Astrocyte (in vitro differentiated cells and primary cell): ENCODE data around the gene DCAF5. TPM values are rescaled to one million over a fixed set of nuclear protein-coding genes. Genes with fewer than 3 reads are reported as not detected.

Experiments used
- DNase-seq: peaks from one replicate; pipeline ENCODE4 v3.0.0-alpha.2; 2010; ENCODE audit warnings: low read depth
- FAIRE-seq: peaks from 2 replicates; lab custom pipeline; 2011; peaks lifted over from hg19 to GRCh38; lab: Jason Lieb, UNC
- H2AFZ ChIP-seq: 2 replicates; pipeline ENCODE4 v1.6.0; 2012; ENCODE audit warnings: low read depth, low read length, inconsistent platforms
- H3K27ac ChIP-seq: 2 replicates; pipeline ENCODE4 v1.5.1; 2011; ENCODE audit warnings: low read depth, low read length, inconsistent platforms
- H3K27me3 ChIP-seq: 2 replicates; pipeline ENCODE4 v1.6.0; 2011; ENCODE audit warnings: low read length, inconsistent platforms; ENCODE audit not compliant: insufficient read depth
- H3K36me3 ChIP-seq: 2 replicates; pipeline ENCODE4 v1.5.1; 2011; ENCODE audit warnings: low read length, inconsistent platforms; ENCODE audit not compliant: insufficient read depth
- H3K4me1 ChIP-seq: 2 replicates; pipeline ENCODE4 v1.5.1; 2011; ENCODE audit warnings: low read length, inconsistent platforms; ENCODE audit not compliant: insufficient read depth
- H3K4me2 ChIP-seq: 2 replicates; pipeline ENCODE4 v1.6.0; 2012; ENCODE audit warnings: low read length, inconsistent platforms
- H3K4me3 ChIP-seq: 2 replicates; pipeline ENCODE4 v1.5.1; 2011; ENCODE audit warnings: low read depth, mild to moderate bottlenecking, low read length, inconsistent platforms; ENCODE audit not compliant: insufficient read depth
- H3K79me2 ChIP-seq: 2 replicates; pipeline ENCODE4 v1.6.0; 2012; ENCODE audit warnings: mild to moderate bottlenecking, low read length, inconsistent platforms; ENCODE audit not compliant: insufficient read depth
- H3K9ac ChIP-seq: 2 replicates; pipeline ENCODE4 v1.6.0; 2012; ENCODE audit warnings: mild to moderate bottlenecking, low read length, inconsistent platforms
- H3K9me3 ChIP-seq: 2 replicates; pipeline ENCODE4 v1.5.1; 2012; ENCODE audit warnings: low read depth, mild to moderate bottlenecking, low read length, inconsistent platforms; ENCODE audit not compliant: insufficient read depth
- H4K20me1 ChIP-seq: 2 replicates; pipeline ENCODE4 v1.6.0; 2012; ENCODE audit warnings: low read length, inconsistent platforms; ENCODE audit not compliant: insufficient read depth
- H3K27ac Mint-ChIP-seq: one replicate; pipeline ENCODE4 v1.8.0; 2021; ENCODE audit warnings: mild to moderate bottlenecking, mixed read lengths; ENCODE audit not compliant: unreplicated experiment
- H3K27me3 Mint-ChIP-seq: one replicate; pipeline ENCODE4 v1.8.0; 2021; ENCODE audit warnings: low read depth, mixed read lengths; ENCODE audit not compliant: unreplicated experiment
- H3K36me3 Mint-ChIP-seq: one replicate; pipeline ENCODE4 v1.8.0; 2021; ENCODE audit warnings: low read depth, mixed read lengths; ENCODE audit not compliant: unreplicated experiment
- H3K4me1 Mint-ChIP-seq: one replicate; pipeline ENCODE4 v1.8.0; 2021; ENCODE audit warnings: low read depth, mixed read lengths; ENCODE audit not compliant: unreplicated experiment
- H3K4me3 Mint-ChIP-seq: one replicate; pipeline ENCODE4 v1.8.0; 2021; ENCODE audit warnings: mild to moderate bottlenecking, moderate library complexity, mixed read lengths; ENCODE audit not compliant: unreplicated experiment
- H3K9me3 Mint-ChIP-seq: one replicate; pipeline ENCODE4 v1.8.0; 2021; ENCODE audit warnings: mild to moderate bottlenecking, mixed read lengths; ENCODE audit not compliant: unreplicated experiment
- CTCF ChIP-seq: IDR thresholded peaks from 2 replicates; pipeline ENCODE4 v1.5.1; 2011; ENCODE audit warnings: low read depth, mild to moderate bottlenecking, inconsistent platforms, low read length, moderate library complexity; ENCODE audit not compliant: insufficient read depth
- EZH2 ChIP-seq: IDR thresholded peaks from 2 replicates; pipeline ENCODE4 v1.6.1; 2012; ENCODE audit warnings: mild to moderate bottlenecking, low read length, inconsistent platforms; ENCODE audit not compliant: insufficient read depth
- total RNA-seq: library from RNA; stranded (reverse); gene quantifications from 2 replicates; pipeline ENCODE4 v1.2.1, GENCODE V29; 2021

DCAF5 gene
- total RNA-seq, 1 donor from 2014 or later: 54.6 TPM

- Histone ChIP-seq H3K36me3 (peaks cover 17% of the 10 kb centered on the region), H3K4me1 (peaks cover 49% of the 10 kb centered on the region), H2AFZ (no peak overlapping the region), H4K20me1 (no peaks in the 10 kb centered on the region), H3K79me2 (peaks cover 21% of the 10 kb centered on the region), H3K4me3 (peak overlapping the region; percentile 10), H3K4me2 (peak overlapping the region; percentile 70), H3K9me3 (no peaks in the 10 kb centered on the region), H3K27ac (peak overlapping the region; percentile 83), H3K27me3 (no peaks in the 10 kb centered on the region), H3K9ac (peak overlapping the region; percentile 73)
- Mint-ChIP-seq H3K4me3 (peak overlapping the region; percentile 55), H3K27ac (peak overlapping the region; percentile 100), H3K27me3 (no peaks in the 10 kb centered on the region), H3K36me3 (peaks cover 37% of the 10 kb centered on the region), H3K9me3 (no peaks in the 10 kb centered on the region), H3K4me1 (peaks cover 82% of the 10 kb centered on the region)
- DNase-seq (peak; percentile 98), FAIRE-seq (no peak)
- TF ChIP-seq CTCF: no peak
- no peak for TF ChIP-seq EZH2
These were observed 97.8 kb downstream of the DCAF5 start for GRCh38 chr14:69055125-69055524.

- peaks cover 31% of the 10 kb centered on the region for H3K36me3 Mint-ChIP-seq
- H3K9me3 ChIP-seq: no peaks in the 10 kb centered on the region
- no peak for TF ChIP-seq EZH2
- no peak for TF ChIP-seq CTCF
- H2AFZ ChIP-seq: no peak overlapping the region
- H3K79me2 ChIP-seq: peaks cover 21% of the 10 kb centered on the region
- no peak overlapping the region for H3K4me3 Mint-ChIP-seq
- no peaks in the 10 kb centered on the region for H3K9me3 Mint-ChIP-seq
- H3K27me3 Mint-ChIP-seq: no peaks in the 10 kb centered on the region
- H3K9ac ChIP-seq: no peak overlapping the region
- H3K4me2 ChIP-seq: no peak overlapping the region
- no peaks in the 10 kb centered on the region for H3K27me3 ChIP-seq
- peaks cover 17% of the 10 kb centered on the region for H3K36me3 ChIP-seq
- DNase-seq (no peak), FAIRE-seq (no peak)
- H3K4me3 ChIP-seq: no peak overlapping the region
- H3K27ac Mint-ChIP-seq: peak overlapping the region; percentile 100
- H3K4me1 Mint-ChIP-seq: peaks cover 81% of the 10 kb centered on the region
- H3K27ac ChIP-seq: peak overlapping the region; percentile 83
- H4K20me1 ChIP-seq: no peaks in the 10 kb centered on the region
- H3K4me1 ChIP-seq: peaks cover 49% of the 10 kb centered on the region
These were observed 98.9 kb downstream of the DCAF5 start for GRCh38 chr14:69054030-69054429.

- H3K4me1 Mint-ChIP-seq: peaks cover 73% of the 10 kb centered on the region
- Histone ChIP-seq H3K4me1 (peaks cover 40% of the 10 kb centered on the region), H3K9ac (no peak overlapping the region), H3K36me3 (peaks cover 17% of the 10 kb centered on the region), H4K20me1 (no peaks in the 10 kb centered on the region), H3K27me3 (no peaks in the 10 kb centered on the region), H3K4me3 (no peak overlapping the region), H2AFZ (no peak overlapping the region), H3K9me3 (no peaks in the 10 kb centered on the region), H3K27ac (no peak overlapping the region), H3K4me2 (no peak overlapping the region), H3K79me2 (peaks cover 21% of the 10 kb centered on the region)
- no peak for DNase-seq
- TF ChIP-seq CTCF: no peak
- TF ChIP-seq EZH2: no peak
- no peaks in the 10 kb centered on the region for H3K27me3 Mint-ChIP-seq
- H3K36me3 Mint-ChIP-seq: peaks cover 31% of the 10 kb centered on the region
- peak overlapping the region; percentile 29 for H3K27ac Mint-ChIP-seq
- FAIRE-seq: no peak
- H3K9me3 Mint-ChIP-seq: no peaks in the 10 kb centered on the region
- H3K4me3 Mint-ChIP-seq: peak overlapping the region; percentile 0
These were observed 100.7 kb downstream of the DCAF5 start for GRCh38 chr14:69052181-69052601.
